Kidney capillary endothelial cell (primary cell): Measurements from ENCODE around the gene PTPRD.
A peak's percentile ranks its signal among the peaks of the same experiment; 100 is the strongest.

Experiments used
- DNase-seq: peaks from one replicate; pipeline ENCODE4 v3.0.0-alpha.2; 2018; ENCODE audit warnings: low spot score

PTPRD gene

DNA sequence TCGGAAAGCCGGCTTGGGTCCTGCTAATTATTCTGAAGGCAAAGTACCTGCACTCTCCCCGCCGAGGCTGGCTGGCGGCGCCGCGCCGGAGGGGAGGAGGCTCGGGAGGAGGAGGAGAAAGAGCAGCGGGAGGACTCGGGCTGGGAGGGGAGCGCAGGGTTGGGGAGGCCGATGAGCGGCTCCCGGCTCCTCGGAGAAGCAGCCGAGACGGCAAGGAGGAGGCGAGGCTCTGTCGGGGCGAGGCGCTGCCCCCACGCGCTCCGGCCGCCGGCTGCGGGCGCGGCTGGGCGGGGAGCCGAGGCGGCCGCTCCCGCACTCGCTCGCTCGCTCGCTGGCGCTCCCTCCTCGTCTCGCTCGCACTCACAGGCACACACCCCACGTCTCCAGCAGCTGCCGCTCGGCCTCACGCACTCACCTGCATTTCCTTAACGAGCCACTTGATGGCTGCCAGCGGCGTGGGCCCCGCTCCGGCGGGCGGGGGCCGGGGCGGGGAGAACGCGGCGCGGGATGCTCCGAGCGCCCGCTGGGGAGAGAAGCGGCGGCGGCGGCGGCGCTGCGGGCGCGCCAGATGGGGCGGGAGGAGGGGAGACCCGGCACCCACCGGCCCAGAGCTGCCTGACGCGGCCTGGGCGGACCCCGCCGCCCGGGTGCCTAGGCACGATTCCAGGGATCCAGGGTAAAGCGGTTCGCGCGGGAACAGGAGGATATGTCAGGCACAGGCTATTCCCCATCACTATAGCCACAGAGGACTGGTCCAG lies at the start of gene PTPRD:
Gene PTPRD, minus strand, starts transcription at position 362 of the 758 bp plus-strand sequence.
- DNase-seq = peak; percentile 10

DNA sequence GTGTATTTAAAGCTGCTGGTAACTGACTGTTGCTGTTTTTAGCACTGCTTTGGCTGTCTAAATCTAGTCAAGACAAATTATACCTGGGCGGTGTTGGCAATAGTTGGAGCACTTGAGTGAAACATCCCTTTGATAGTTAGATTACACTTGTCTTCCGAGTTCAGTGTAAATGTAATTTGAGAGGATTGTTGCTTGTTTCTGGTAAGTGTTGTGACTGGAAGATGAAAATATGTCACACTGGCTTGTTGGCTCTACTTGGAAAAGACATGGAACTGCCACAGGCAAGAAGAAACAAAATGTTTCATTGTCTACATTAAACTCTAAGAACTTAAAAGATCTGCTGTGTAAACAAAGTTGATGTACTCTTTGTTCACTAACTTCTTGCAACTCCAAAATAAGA lies 49.2 kb upstream of the PTPRD start:
- DNase-seq = no peak

DNA sequence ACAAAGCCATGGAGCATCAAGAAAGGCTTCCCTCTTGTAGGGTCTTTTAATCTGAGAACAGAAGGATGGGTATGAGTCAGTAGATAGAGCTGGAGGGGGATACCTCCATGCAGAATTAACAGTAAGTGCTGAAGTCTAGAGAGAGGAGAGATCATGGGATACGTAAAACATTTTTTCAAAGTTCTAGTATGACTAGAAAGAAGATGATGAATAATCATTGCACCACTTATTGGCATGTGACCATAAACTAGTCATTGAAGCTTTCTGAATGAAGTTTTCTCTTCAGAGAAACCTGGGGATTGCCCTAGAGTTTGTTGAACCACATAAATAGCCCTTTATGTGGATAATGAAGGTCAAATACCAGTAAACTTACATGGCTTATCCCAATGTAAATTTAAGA lies 48.6 kb upstream of the PTPRD start:
- no peak for DNase-seq

DNA sequence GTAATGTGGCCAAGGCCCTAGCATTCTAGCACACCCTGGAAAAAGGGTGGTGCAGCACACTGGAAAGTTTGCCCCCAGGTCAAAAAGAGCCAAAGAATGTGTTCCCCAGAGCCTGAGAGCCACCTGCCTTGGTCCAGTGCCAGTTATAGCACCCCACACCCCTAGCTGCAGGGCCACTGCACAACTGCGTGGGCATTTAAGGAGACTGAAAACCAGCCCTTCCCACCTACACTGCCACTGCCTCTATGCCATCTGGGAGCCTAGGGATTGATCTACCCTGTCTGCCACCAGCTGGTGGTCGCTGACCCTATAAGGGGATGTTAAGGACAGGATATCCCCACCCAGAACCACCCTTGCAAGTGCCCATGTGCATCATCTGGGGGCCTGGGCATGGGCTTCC lies 38.2 kb upstream of the PTPRD start:
- no peak for DNase-seq

DNA sequence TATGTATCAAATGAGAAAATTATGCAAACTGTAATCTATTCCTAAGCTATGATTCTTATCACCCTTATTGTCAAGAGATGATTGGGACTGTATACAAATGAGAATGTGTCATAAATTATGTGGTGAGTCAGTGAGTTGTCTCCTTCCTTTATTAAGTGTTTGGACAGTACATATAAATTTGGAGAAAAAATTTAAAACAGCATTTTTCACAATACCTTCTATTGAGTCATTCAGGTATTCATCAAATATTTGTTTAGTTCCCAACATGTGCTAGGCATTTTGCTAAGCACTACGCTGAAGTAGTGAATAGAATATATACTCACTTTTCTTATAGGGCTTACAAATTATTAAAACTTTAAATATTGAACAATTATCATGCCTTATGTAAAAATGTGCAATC lies 36.3 kb upstream of the PTPRD start:
- DNase-seq = no peak

DNA sequence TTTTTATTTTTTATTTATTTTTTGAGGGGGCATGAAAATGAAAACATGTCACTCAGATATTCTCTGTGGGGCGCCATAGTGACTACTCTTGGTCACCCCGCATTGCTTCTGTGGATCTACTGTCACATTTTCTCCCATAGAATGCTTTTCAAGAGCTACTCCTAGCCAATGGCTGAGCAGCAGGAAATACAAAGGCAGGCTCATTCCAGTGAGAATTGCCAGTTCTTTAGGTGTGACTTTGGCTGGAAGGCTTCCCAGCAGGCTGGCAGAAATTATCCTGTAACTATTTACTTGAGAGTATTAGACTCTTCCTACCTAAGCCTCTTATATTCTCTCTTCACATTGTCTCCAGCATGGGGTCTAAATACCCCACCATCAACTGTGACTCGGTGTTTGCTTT lies 21.0 kb upstream of the PTPRD start:
- DNase-seq = no peak

DNA sequence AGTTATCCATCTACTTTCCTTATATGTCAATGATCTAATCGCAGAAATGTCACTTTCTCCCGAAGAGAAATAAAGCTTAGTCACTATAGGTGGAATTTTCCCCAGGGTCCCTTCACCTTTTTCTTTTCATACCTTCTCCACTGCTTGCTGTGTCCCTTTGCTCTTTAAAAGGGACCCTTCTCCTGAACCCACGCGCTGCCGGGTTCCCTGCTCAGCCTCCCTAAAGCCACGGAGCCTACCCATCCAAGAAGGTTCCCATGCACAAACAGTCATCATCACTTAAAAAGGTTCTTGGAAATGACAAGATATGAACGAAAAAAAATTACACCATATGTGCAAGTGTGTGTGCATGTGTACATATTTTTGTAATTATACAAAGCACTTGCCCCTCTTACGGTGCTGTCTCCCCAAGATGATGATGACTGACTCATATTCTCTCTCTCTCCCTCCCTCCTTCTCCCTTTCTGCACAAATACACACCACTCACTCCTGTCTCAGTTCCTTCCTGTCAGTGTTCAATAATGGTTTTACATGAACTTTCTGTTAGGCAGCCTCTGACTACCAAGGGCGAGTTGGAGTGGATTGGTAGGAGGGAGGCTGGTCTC lies 1.5 kb upstream of the PTPRD start:
- no peak for DNase-seq

DNA sequence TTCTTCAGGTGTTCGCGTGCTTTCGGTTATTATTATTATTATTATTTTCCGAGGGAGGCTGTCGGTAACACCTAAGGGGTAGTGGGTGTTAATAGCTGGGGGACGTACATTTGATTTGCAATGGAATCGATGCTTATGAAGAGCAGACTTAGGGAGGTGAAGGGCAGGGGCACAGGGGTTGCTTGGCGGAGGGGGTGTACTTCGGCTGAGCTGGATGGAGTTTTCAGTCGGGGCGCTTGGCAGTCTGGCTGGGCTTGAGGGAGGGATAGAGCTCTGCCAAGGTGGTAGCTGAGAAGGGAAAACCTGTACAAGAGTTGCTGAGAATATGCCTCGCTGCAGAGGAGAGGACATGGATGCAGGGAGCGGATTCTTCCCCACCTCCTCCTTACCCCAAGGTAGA lies 617 bp upstream of the PTPRD start:
- no peak for DNase-seq

DNA sequence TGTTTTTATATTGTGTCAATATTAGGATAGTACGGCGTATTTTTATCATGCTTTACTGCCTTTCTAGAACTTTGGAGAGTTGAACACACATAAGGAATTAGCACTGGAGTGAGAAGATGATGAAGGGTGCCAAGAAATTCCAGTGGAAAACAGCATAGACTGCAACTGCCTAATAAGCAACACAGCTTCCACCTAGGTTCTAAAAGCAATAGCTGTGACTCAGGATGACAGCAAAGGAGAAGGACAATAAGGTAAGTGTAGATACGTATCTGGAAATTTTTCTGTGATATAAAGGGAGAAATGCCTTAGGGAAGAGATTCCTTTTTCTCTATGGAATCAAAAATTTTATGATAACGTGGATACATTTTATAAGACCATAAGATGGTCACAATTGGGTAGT lies 7.4 kb downstream of the PTPRD start:
- DNase-seq = no peak

DNA sequence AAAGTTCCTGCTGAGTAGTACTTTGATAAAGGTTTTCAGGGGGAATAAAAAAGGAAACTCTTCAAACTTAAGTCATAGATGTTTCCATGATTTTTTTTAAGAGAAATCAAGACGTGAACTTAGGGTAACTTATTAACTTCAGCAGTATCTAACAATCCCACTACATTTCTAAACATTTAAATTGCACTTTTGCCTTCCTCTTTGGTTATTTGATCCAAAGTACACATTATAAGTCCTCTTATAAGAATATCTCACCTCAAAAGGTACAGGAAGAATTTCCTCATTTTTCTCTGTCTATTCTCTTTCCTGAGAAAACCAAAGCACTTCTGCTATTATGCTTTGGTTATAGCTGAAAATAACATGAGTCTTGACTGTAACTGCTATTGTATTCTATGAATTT lies 7.9 kb downstream of the PTPRD start:
- no peak for DNase-seq

DNA sequence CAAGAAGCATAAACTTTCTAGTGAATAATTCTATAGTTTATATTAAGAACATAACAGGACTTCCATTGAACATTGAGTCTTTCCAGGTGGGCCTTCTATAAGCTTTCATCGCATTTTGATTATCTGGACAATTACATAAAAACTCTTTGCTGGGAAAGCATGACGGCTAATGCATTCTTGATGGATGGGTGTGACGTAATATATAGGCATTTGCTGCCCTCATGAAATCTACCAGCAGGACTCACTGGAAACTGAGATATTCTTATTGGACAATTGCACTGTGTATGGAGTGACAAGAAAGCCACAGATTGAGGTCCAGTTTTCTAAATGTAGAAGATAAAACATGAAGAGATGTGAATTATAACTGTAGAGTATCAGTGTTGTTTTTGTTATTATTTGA lies 15.0 kb downstream of the PTPRD start:
- no peak for DNase-seq

DNA sequence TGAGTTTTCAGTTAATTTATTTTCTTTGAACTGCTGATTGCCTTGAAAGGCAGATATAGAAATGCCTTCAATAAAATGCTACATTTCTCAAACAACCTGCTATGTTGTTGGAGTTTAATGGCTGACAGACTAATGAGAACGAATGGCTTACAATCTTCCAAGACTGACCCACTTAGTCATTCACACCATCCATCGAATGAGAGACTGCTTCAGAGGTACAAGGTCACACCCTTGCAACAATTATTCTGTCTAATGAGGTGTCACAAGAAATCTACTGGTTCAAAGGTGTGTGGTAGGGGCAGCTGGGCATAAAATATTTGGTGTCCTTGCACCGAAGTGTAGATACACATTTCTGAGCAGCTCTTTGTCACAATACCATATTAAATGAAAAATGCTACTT lies 18.3 kb downstream of the PTPRD start:
- no peak for DNase-seq

DNA sequence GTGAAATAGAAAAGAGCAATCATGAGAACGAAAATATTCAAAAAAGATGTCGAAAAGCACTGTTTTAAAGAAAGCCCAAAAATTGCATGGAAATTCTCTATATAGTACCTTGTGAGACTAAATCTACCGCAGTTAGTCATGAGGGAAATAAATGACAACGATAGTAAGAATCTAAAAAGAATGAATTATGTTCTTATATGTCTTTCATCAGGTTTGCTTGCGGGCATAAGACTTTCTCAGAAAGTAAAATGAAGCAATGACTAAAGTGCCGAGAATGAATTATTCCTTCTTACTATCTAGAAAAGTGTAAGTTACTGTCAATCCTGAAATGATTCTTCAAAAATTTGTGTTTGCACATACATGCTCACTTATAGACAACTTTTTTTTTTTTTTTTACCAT lies 26.4 kb downstream of the PTPRD start:
- DNase-seq = no peak

DNA sequence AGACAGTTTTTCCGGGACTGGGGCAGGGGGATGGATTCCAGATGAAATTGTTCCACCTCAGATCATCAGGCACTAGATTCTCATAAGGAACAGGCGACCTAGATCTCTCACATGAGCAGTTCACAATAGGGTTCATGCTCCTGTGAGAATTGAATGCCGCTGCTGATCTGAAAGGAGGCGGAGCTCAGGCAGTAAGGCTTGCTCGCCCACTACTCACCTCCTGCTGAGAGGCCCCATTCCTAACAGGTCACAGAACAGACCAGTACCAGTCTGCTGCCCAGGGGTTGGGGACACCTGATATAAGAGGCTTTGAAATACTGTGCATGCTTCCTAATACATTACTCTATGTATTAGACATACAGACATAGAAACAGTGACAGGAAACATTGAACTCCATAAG lies 41.1 kb downstream of the PTPRD start:
- DNase-seq = no peak

DNA sequence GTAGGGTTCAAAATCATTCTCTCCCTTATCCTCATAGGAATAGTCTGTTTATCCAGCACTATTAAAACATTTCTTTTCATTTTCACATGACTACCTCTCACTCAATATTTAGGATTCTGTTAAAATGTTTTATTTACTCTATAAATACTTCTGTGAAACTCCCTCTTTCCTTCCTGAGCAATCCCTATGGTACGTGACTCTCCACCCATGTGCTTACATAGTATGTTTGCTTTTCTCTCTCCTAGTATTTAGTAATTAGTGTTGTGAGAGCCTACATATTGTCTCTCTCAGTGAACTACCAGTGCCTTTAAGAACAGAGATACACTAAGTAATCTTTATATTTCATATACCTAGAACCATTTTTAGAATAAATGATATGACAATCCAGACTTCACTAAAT lies 46.0 kb downstream of the PTPRD start:
- DNase-seq = no peak

DNA sequence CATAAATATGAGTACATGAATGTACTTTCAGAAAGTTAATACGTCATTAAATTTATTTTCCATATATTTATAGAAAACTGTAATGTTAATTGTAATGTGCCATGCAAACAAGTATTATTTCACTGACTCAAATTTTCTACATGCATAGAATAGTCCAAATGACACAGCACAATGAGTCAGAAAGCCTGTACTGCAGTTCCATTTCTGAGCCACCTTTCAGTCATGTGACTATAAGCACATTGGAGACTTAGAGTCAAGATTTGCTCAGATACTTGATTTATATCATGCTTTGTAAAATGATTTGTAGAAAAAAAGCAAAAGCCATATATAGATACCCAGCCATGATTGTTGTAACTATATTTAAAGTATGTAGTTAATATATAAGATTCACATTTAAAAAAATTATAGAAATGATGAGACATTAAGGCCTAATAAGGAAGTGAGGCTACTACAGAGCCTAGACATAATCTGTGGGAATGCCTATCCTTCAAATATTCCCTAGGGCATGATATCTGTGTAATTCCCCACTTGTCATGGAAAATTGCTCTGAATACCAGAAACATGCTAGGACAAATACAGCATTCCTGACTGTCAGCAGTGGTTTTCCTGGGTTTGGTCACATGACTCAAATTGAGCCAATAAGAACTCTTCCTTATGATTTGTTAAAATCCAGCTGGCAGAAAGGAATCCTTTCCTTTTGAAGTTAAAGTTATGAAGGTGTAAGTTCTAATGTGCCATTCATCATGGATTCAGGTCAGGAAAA lies 50.0 kb downstream of the PTPRD start:
- DNase-seq = no peak

DNA sequence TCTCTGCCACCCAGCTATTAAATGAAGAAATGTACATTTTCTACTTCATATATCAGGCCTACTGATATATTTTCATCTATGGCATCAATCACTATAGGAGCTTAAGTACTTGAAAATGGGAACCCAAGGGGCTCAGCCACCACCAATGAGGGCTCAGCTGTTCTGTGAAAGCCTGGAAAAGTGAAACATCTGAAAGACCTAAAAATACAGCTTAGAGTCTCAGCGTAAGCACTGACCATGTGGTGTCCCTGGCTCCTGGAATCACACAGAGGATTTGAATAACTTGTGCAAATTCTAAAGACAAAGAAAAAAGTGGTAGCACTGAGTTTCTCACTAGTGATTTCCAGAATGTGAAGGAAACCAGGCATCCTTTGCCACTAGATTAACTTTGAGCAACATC lies 64.5 kb downstream of the PTPRD start:
- no peak for DNase-seq

DNA sequence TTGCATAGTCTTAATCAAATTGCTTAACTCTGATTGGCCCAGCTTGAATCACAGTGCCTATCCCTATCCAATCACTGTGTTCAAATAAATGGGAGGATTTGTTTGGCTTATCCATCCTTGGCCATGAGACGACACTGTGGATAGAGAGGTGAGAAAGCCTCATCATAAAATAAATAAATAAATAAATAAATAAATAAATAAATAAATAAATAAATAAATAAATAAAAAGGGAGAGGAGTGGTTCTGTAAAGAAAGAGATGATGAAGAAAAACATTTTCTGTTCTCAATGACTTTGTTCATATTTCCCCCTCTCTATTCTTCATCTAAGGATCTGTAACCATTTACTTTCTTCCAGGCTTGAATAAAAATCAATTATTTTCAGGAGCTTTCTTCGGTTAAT lies 74.7 kb downstream of the PTPRD start:
- no peak for DNase-seq

DNA sequence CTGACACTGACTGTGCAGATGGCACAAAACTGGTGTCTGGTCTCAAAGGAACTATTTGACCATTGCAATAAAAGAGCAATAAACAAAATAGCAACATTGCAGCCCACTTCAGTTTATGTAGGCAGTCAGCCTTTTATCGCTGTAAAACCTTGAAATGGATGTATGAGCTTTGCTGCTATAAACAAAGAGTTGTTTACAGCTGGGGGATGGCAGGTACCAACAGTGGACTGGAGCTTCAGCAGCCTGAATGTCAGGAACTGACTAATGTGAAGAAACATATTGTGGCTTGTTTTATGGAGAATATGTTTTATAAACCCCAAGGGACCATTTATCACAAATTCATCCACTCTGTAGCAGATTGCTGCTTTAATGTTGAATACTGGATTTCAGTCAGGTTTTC lies 78.0 kb downstream of the PTPRD start:
- no peak for DNase-seq

DNA sequence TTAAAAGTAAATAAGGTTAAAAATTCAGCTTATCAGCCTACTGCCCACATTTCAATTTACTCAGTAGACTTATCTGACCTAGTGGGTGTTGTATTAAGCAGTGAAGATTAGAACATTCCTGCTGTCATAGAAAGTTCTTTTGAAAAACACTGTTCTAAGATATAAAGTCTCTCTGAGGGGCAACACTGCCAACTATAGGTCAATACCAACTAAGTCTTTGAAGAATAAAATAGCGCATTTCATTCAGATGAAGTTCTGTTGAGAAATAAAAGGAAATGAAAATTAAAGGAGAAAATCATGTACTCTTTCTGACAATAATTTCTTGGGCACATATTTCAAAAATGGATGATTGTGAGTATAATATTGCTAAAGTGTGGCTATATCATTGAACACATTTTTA lies 86.8 kb downstream of the PTPRD start:
- DNase-seq = no peak

DNA sequence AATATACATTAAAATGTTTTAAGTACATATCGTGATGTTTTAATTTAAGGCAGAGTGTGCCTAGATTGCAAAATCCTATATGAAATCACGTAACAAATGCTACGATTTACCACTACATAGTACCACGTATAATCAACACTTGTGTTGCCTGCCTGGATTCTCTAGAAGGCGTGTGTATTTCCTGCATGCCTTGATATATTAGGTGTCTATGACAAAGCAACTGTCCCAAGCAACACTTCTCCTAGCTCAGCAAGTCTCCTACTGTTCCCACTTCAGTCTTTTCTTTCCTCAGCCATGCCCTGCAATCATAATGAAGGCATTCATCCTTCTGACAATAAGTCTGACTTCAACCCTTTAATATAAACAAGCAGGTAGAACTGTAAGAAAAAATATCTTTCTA lies 89.6 kb downstream of the PTPRD start:
- DNase-seq = no peak

DNA sequence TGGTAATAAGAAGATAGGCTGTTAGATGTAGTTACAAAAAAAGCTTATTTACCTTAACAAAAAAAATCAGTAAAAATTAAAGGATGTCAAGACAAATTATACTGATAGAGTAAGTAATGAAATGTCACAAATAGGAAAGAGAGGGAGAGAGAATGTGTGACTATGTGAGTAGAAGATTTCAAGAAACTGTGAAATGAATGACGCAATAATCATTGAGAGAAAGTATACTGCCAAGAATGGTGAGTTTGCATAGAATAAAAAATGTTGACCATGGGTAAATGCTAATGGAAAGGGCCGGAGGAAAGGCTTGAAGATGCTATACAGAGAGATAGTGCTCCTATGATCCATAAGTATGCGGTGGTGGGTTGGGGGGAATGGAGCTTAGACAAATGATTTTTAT lies 100.7 kb downstream of the PTPRD start:
- DNase-seq = no peak

DNA sequence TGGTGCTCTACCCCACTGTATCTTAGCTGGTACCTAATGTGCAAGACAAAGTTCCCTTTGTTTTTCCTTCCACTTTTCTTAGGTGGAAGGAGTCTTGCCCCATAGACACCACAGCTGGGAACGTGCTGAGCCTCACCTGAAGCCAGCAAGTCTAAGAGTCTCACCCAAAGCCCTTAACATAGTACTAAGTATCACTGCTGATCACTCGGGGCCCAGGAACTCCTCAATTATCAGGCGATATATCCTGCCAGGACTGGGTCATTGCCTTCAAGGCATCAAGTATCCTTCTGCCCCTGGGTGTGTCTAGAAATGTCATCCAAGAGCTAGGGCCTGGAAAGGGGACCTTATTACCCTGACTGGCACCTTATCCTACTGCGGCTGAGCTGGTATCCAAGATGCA lies 123.9 kb downstream of the PTPRD start:
- no peak for DNase-seq
